ENCODE results near the gene ADAM12.

- TF ChIP-seq YY1 (IDR thresholded peaks at IDR 0.05; ENCODE audit: insufficient read depth, insufficient read length), result no peak
- no peak for TF ChIP-seq ZNF274 (IDR thresholded peaks at IDR 0.05; ENCODE audit: low read depth, low read length)
These were observed 358.3 kb downstream of the ADAM12 start for GRCh38 chr10:126029999-126030398.

Measured in NT2/D1 (cell line).